ENCODE data around the gene RIPPLY2.

The RIPPLY2 gene

DNA sequence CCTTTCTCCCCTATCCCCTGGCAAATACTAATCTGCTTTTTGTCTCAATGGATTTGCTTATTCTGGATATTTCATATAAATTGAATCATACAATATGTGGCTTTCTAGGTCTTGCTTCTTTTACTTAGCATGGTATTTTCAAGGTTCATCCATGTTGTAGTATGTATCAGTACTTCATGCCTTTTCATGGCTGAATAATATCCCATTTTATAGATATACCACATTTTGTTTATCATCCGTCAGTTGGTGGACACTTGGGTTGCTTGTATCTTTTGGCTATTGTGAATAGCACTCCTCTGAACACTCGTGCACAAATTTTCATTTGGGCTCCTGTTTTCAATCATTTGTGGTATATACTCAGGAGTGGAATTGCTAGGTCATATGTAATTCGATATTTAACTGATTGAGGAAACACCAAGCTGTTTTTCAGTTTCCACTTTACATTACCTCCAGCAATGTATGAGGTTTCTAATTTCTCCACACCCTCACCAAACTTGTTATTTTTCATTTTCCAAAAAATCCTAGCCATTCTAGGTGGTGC lies 30.5 kb upstream of the RIPPLY2 start:
- TF ChIP-seq, protein P1, sequence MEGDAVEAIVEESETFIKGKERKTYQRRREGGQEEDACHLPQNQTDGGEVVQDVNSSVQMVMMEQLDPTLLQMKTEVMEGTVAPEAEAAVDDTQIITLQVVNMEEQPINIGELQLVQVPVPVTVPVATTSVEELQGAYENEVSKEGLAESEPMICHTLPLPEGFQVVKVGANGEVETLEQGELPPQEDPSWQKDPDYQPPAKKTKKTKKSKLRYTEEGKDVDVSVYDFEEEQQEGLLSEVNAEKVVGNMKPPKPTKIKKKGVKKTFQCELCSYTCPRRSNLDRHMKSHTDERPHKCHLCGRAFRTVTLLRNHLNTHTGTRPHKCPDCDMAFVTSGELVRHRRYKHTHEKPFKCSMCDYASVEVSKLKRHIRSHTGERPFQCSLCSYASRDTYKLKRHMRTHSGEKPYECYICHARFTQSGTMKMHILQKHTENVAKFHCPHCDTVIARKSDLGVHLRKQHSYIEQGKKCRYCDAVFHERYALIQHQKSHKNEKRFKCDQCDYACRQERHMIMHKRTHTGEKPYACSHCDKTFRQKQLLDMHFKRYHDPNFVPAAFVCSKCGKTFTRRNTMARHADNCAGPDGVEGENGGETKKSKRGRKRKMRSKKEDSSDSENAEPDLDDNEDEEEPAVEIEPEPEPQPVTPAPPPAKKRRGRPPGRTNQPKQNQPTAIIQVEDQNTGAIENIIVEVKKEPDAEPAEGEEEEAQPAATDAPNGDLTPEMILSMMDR (IDR thresholded peaks at IDR 0.05; ENCODE audit: low read length, missing control alignments) = no peak
- no peak overlapping the region for H3K4me3 ChIP-seq (replicated peaks; ENCODE audit: low read depth, low read length)
- no peak for DNase-seq (ENCODE audit: low read depth)

DNA sequence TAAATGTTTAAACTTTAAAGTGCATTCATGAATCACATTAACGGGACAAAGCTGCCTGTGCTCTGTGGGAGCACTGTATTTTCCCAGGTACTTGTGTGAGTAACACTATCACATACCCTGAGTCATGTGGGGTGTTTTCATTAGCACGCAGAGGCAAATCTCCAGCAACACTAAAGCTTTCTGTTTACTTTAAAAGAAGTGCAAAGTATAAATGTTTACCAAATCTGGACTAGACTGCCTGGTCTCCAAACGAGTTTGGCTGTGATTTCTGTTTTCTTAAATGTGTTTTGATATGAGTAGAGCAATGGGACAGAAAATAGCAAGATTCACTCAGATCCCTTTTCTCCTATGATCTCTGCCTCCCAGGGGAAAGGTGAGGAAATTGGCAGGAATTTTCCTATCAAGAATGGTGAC lies 28.8 kb upstream of the RIPPLY2 start:
- no peak overlapping the region for H3K4me3 ChIP-seq (replicated peaks; ENCODE audit: low read depth, low read length)
- TF ChIP-seq, protein P1 (IDR thresholded peaks at IDR 0.05; ENCODE audit: low read length, missing control alignments) = no peak
- DNase-seq (ENCODE audit: low read depth) = peak; percentile 3

DNA sequence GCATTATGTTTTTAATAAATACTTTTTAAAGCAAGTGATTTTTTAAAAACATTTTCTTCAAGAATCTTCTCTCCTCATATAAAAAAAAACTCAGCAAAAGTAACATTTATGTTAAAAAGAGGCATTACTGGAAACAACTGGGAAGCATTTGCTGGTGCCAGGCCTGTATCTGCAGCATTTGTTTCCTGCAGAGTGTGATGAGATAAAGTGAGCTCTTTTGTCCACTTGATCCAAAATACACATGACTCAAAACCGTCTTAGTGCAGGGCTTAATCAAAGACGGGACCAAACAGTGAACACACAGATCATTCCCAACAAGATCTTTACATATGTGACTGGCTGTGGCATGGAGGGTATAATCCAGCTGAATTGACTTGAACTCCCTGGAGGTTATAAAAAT lies 28.3 kb upstream of the RIPPLY2 start:
- no peak for DNase-seq (ENCODE audit: low read depth)
- H3K4me3 ChIP-seq (replicated peaks; ENCODE audit: low read depth, low read length) = no peak overlapping the region
- TF ChIP-seq, protein P1 (IDR thresholded peaks at IDR 0.05; ENCODE audit: low read length, missing control alignments) = no peak

DNA sequence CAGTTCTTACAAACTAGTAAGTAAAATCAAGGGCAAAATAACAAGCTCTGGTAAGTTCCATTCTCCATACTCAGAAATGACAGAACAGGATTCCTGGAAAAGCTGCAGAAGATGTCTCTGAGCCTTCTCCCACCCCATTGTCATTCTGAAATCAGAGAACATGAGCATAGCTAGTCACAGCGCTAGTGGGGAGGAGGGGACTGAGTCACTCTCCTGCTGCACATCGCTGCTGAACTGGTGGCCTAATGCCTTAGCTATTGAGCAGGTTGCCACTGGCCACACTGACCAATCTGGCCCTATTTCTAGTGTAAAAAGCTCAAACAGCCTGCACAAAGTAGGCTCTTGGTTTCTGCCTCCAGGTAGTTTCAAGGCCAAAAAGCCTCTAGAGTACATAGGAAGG lies 26.1 kb upstream of the RIPPLY2 start:
- no peak overlapping the region for H3K4me3 ChIP-seq (replicated peaks; ENCODE audit: low read depth, low read length)
- no peak for DNase-seq (ENCODE audit: low read depth)
- TF ChIP-seq, protein P1 (IDR thresholded peaks at IDR 0.05; ENCODE audit: low read length, missing control alignments) = no peak

DNA sequence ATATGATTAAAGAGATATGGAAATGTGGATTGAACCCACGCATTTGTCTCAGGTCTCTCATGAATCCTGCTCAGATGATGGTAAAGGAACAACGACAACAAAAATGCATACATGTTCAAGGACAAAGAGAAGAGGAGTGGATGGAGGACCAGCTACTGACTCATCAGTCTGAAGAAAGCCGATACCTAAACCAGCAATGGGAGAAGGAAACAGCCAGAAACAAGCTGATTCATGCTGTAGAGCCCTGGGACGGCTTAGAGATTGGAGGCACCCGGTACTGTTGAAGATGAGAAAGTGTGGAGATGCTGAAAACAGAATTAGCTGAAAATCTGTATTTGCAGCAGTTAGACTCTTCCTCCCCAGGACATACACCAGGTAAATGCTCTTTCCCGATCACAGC lies 14.4 kb upstream of the RIPPLY2 start:
- H3K4me3 ChIP-seq (replicated peaks; ENCODE audit: low read depth, low read length) = no peak overlapping the region
- TF ChIP-seq, protein P1 (IDR thresholded peaks at IDR 0.05; ENCODE audit: low read length, missing control alignments) = no peak
- no peak for DNase-seq (ENCODE audit: low read depth)

DNA sequence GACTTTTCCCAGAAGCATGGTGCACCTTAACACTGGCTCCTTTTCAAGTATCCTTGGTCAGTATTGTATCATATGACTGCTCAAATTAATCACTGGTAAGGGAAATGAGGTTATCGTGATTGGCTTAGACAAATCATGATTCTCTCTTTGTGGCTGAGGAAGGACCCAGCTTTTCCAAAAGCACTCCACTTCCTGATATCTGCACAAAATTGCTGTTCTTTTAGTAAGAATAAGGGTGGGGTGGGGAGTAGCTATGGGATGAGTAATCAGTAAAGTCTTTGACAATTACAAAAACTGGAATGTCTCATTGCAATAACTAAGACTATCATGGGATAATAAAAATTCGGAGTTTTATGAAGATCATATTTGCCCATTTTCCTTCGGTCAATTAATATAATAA lies 9.0 kb upstream of the RIPPLY2 start:
- DNase-seq (ENCODE audit: low read depth) = no peak
- TF ChIP-seq, protein P1 (IDR thresholded peaks at IDR 0.05; ENCODE audit: low read length, missing control alignments) = no peak
- no peak overlapping the region for H3K4me3 ChIP-seq (replicated peaks; ENCODE audit: low read depth, low read length)

DNA sequence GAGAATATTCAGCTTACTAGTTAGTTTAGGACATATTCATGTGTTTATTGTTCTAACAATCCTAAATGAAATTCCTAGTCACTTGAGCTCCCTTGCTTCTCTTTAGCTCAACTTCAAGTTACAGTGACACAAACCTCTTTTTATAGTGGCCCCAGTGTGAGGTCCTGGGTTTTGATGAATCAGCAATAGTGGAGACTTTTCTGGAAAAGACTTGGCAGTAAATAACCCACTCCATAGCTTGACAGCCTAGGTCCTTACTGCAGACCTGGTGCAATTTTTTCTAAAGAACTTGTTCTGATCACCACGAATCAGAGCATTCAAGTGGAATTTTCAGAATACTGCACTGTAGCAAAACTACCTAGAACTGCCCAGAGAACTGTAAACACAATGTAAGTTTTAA lies 6.9 kb upstream of the RIPPLY2 start:
- no peak for DNase-seq (ENCODE audit: low read depth)
- no peak overlapping the region for H3K4me3 ChIP-seq (replicated peaks; ENCODE audit: low read depth, low read length)
- TF ChIP-seq, protein P1 (IDR thresholded peaks at IDR 0.05; ENCODE audit: low read length, missing control alignments) = no peak
